ENCODE measurements around the gene CLASRP. TPM values are rescaled to one million over a fixed set of nuclear protein-coding genes. Genes with fewer than 3 reads are reported as not detected.
"Not testable (repeated sequence)": the region's sequence is repeated elsewhere in the genome, so short reads cannot be mapped to it uniquely, and the experiment has no call there.

CLASRP gene
- total RNA-seq, 3 donors from 2014 or later: 49.9 to 80.3 (median 57.0) TPM

GRCh38 chr19:45103156-45103507 is 64.3 kb downstream of the CLASRP start:
- TF ChIP-seq POLR2AphosphoS5 (IDR thresholded peaks at IDR 0.05): no peak
- no peak for TF ChIP-seq CTCF (IDR thresholded peaks at IDR 0.05)
- no peak for TF ChIP-seq POLR2A (IDR thresholded peaks at IDR 0.05)
- Histone ChIP-seq H3K9me3 (no peaks in the 10 kb centered on the region), H3K4me1 (peaks cover 15 to 34% of the 10 kb centered on the region in 2 donors), H3K4me3 (peak overlapping the region; percentile 5 to 46 (median 26)), H3K27me3 (no peaks in the 10 kb centered on the region), H3K27ac (peak overlapping the region; percentile 10 to 48), H3K36me3 (no peaks in the 10 kb centered on the region)
- DNase-seq (ENCODE audit: low spot score in 2 of 2): no peak
- intact Hi-C loops (cut with DNase I; ENCODE audit: low total_unique reads): no loop called here

- peak overlapping the region; percentile 5 to 46 (median 26) for H3K4me3 ChIP-seq
Measured at GRCh38 chr19:45103508-45104319, 64.9 kb downstream of the CLASRP start.

GRCh38 chr19:45104658-45105349 is 66.0 kb downstream of the CLASRP start:
- no peaks in the 10 kb centered on the region for H3K9me3 ChIP-seq
- no peaks in the 10 kb centered on the region for H3K36me3 ChIP-seq
- intact Hi-C loops (cut with DNase I; ENCODE audit: low total_unique reads): no loop called here
- no peak overlapping the region for H3K27ac ChIP-seq
- peaks cover 7 to 20% of the 10 kb centered on the region in 2 donors for H3K4me1 ChIP-seq
- no peaks in the 10 kb centered on the region for H3K27me3 ChIP-seq
- H3K4me3 ChIP-seq: no peak overlapping the region
- TF ChIP-seq POLR2A (IDR thresholded peaks at IDR 0.05): no peak
- no peak for TF ChIP-seq POLR2AphosphoS5 (IDR thresholded peaks at IDR 0.05)
- TF ChIP-seq CTCF (IDR thresholded peaks at IDR 0.05): no peak
- DNase-seq (ENCODE audit: low spot score in 2 of 2): no peak

More at GRCh38 chr19:45103508-45104319, 64.9 kb downstream of the CLASRP start:
- DNase-seq (ENCODE audit: low spot score in 2 of 2): no peak
- intact Hi-C loops (cut with DNase I; ENCODE audit: low total_unique reads): no loop called here
- H3K27ac ChIP-seq: peak overlapping the region; percentile 10 to 48
- H3K9me3 ChIP-seq: no peaks in the 10 kb centered on the region
- TF ChIP-seq POLR2A (IDR thresholded peaks at IDR 0.05) (no peak), CTCF (IDR thresholded peaks at IDR 0.05) (no peak), POLR2AphosphoS5 (IDR thresholded peaks at IDR 0.05) (no peak)
- H3K27me3 ChIP-seq: no peaks in the 10 kb centered on the region
- H3K4me1 ChIP-seq: peaks cover 9 to 29% of the 10 kb centered on the region in 2 donors
- no peaks in the 10 kb centered on the region for H3K36me3 ChIP-seq

GRCh38 chr19:45106363-45106762 is 67.5 kb downstream of the CLASRP start:
- H3K9me3 ChIP-seq; H3K36me3 ChIP-seq; H3K27me3 ChIP-seq; H3K4me3 ChIP-seq; H3K27ac ChIP-seq; DNase-seq (ENCODE audit: low spot score in 2 of 2); intact Hi-C loops (cut with DNase I; ENCODE audit: low total_unique reads): not testable (repeated sequence)
- H3K4me1 ChIP-seq: peaks cover 7 to 18% of the 10 kb centered on the region in 2 donors

GRCh38 chr19:45107621-45108150 is 68.8 kb downstream of the CLASRP start:
- no peak for TF ChIP-seq POLR2AphosphoS5 (IDR thresholded peaks at IDR 0.05)
- Histone ChIP-seq H3K9me3 (no peaks in the 10 kb centered on the region), H3K27me3 (no peaks in the 10 kb centered on the region), H3K27ac (no peak overlapping the region), H3K36me3 (no peaks in the 10 kb centered on the region), H3K4me3 (no peak overlapping the region), H3K4me1 (peaks cover 7 to 12% of the 10 kb centered on the region in 2 donors)
- intact Hi-C loops (cut with DNase I; ENCODE audit: low total_unique reads): no loop called here
- no peak for DNase-seq (ENCODE audit: low spot score in 2 of 2)

GRCh38 chr19:45110851-45111266 is 72.0 kb downstream of the CLASRP start:
- TF ChIP-seq POLR2AphosphoS5 (IDR thresholded peaks at IDR 0.05): no peak
- TF ChIP-seq CTCF (IDR thresholded peaks at IDR 0.05): no peak
- no peak for TF ChIP-seq POLR2A (IDR thresholded peaks at IDR 0.05)
- Histone ChIP-seq H3K27me3 (no peaks in the 10 kb centered on the region), H3K27ac (no peak overlapping the region), H3K4me3 (no peak overlapping the region), H3K36me3 (no peaks in the 10 kb centered on the region), H3K4me1 (peaks cover 0 to 10% of the 10 kb centered on the region in 2 donors), H3K9me3 (no peaks in the 10 kb centered on the region)
- DNase-seq (ENCODE audit: low spot score in 2 of 2): no peak
- intact Hi-C loops (cut with DNase I; ENCODE audit: low total_unique reads): loop anchor here (10.0 kb wide), 1 partner anchor 46 kb away; no protein-coding TSS in a partner anchor

Measured in breast epithelium (tissue), 4 donors.